H1 (cell line): Measurements from ENCODE around the gene PCDHGA11. TPM values are rescaled to one million over a fixed set of nuclear protein-coding genes. Genes with fewer than 3 reads are reported as not detected.

ENCODE experiments used
- CTCF ChIA-PET: fragments of 300-600 bp; sonication (Branson Sonifier 250); formaldehyde crosslinking; loops from one replicate; lab custom pipeline; 2021; ENCODE audit not compliant: partially characterized antibody; lab: Charles Lee
- POLR2A ChIA-PET: fragments of 300-600 bp; sonication (Branson Sonifier 250); formaldehyde crosslinking; loops from one replicate; lab custom pipeline; 2021; ENCODE audit warnings: inconsistent platforms; ENCODE audit not compliant: partially characterized antibody; lab: Charles Lee
- DNase-seq, 2 experiments: peaks; one replicate each; pipeline versions ENCODE4 v3.0.0 to v3.0.0-alpha.2; 2010 to 2022; ENCODE audit warnings: low spot score in 2 of 2, low read depth in 1 of 2, mixed read lengths in 1 of 2
- FAIRE-seq: peaks from 2 replicates; lab custom pipeline; 2011; peaks lifted over from hg19 to GRCh38; lab: Jason Lieb, UNC
- H2AFZ ChIP-seq: 2 replicates; pipeline ENCODE4 v1.8.1; 2012; ENCODE audit warnings: low read length, inconsistent platforms
- H2AK5ac ChIP-seq: 2 replicates; pipeline ENCODE4 v1.6.1; 2013; ENCODE audit warnings: low read depth, low read length
- H2BK120ac ChIP-seq: replicated peaks from 2 replicates; pipeline ENCODE3; 2013; ENCODE audit warnings: low read depth, low read length, inconsistent platforms
- H2BK12ac ChIP-seq: 2 replicates; pipeline ENCODE4 v1.6.1; 2013; ENCODE audit warnings: low read depth, low read length
- H2BK15ac ChIP-seq: 2 replicates; pipeline ENCODE4 v1.6.1; 2013; ENCODE audit warnings: low read length
- H2BK20ac ChIP-seq: 2 replicates; pipeline ENCODE4 v1.6.1; 2013; ENCODE audit warnings: low read length
- H2BK5ac ChIP-seq: 2 replicates; pipeline ENCODE4 v1.6.1; 2013; ENCODE audit warnings: low read depth, low read length
- H3K14ac ChIP-seq: 2 replicates; pipeline ENCODE4 v1.6.1; 2013; ENCODE audit warnings: inconsistent platforms; ENCODE audit not compliant: insufficient read length
- H3K18ac ChIP-seq: 2 replicates; pipeline ENCODE4 v1.6.1; 2013; ENCODE audit warnings: low read length; ENCODE audit errors: extremely low read depth
- H3K23ac ChIP-seq: 2 replicates; pipeline ENCODE4 v1.6.1; 2013; ENCODE audit warnings: inconsistent platforms; ENCODE audit not compliant: insufficient read length
- H3K23me2 ChIP-seq: 2 replicates; pipeline ENCODE4 v1.6.1; 2013; ENCODE audit warnings: low read depth, low read length
- H3K27ac ChIP-seq: 2 replicates; pipeline ENCODE4 v1.6.1; 2011; ENCODE audit warnings: low read depth, low read length, inconsistent platforms
- H3K27me3 ChIP-seq, 4 experiments: replicated peaks in 1 of 4; 1 replicate in 1 of 4; 2 replicates in 3 of 4; pipeline versions ENCODE4 v1.6.1 to v1.8.1; 2011 to 2013; ENCODE audit warnings: low read length in 3 of 4, mild to moderate bottlenecking in 3 of 4, inconsistent platforms in 2 of 4, mixed read lengths in 2 of 4, moderate library complexity in 1 of 4; ENCODE audit not compliant: control insufficient read depth in 3 of 4, insufficient read depth in 3 of 4; ENCODE audit errors: extremely low read depth in 1 of 4
- H3K36me3 ChIP-seq, 4 experiments: 2 replicates each; pipeline versions ENCODE4 v1.6.1 to v1.8.1; 2011 to 2013; ENCODE audit warnings: mild to moderate bottlenecking in 4 of 4, low read length in 3 of 4, moderate library complexity in 2 of 4, control low read depth in 1 of 4, inconsistent platforms in 1 of 4; ENCODE audit not compliant: insufficient read depth in 4 of 4, control insufficient read depth in 2 of 4
- H3K4ac ChIP-seq: replicated peaks from 2 replicates; pipeline ENCODE3; 2013; ENCODE audit warnings: low read length, low read depth, mixed read lengths, inconsistent platforms; ENCODE audit not compliant: insufficient read length
- H3K4me1 ChIP-seq, 4 experiments: replicated peaks in 1 of 4; 1 replicate in 1 of 4; 2 replicates in 3 of 4; pipeline versions ENCODE4 v1.6.1 to v1.8.1; 2011 to 2013; ENCODE audit warnings: low read length in 3 of 4, inconsistent platforms in 2 of 4, mixed read lengths in 1 of 4; ENCODE audit not compliant: insufficient read depth in 4 of 4, control insufficient read depth in 3 of 4
- H3K4me2 ChIP-seq, 2 experiments: 2 replicates each; pipeline versions ENCODE4 v1.6.1 to v1.8.1; 2011 to 2013; ENCODE audit warnings: low read depth in 2 of 2, low read length in 2 of 2, control low read depth in 1 of 2, inconsistent platforms in 1 of 2, mild to moderate bottlenecking in 1 of 2; ENCODE audit not compliant: insufficient read depth in 1 of 2
- H3K4me3 ChIP-seq, 4 experiments: fragments of 200-600, 300-600 bp in 1 of 4; sonication (generic), shearing (Covaris generic), sonication (Bioruptor Twin) in 1 of 4; 2 replicates each; pipeline versions ENCODE4 v1.5.1 to v1.8.1; 2011 to 2016; ENCODE audit warnings: low read length in 4 of 4, low read depth in 3 of 4, control low read depth in 2 of 4, inconsistent platforms in 2 of 4, mild to moderate bottlenecking in 2 of 4, mixed read lengths in 1 of 4, moderate library complexity in 1 of 4; ENCODE audit not compliant: insufficient read depth in 2 of 4; ENCODE audit errors: extremely low read depth in 1 of 4
- H3K56ac ChIP-seq: replicated peaks from 2 replicates; pipeline ENCODE3; 2013; ENCODE audit warnings: low read depth, mild to moderate bottlenecking, mixed read lengths, low read length, inconsistent platforms; ENCODE audit not compliant: insufficient read length
- H3K79me1 ChIP-seq: 2 replicates; pipeline ENCODE4 v1.6.1; 2013; ENCODE audit warnings: low read depth, low read length, control low read depth
- H3K79me2 ChIP-seq, 2 experiments: 2 replicates each; pipeline versions ENCODE4 v1.6.1 to v1.8.1; 2012 to 2013; ENCODE audit warnings: low read length in 2 of 2, mild to moderate bottlenecking in 2 of 2, inconsistent platforms in 1 of 2; ENCODE audit not compliant: insufficient read depth in 2 of 2, control insufficient read depth in 1 of 2
- H3K9ac ChIP-seq, 4 experiments: replicated peaks in 1 of 4; 1 replicate in 1 of 4; 2 replicates in 3 of 4; pipeline versions ENCODE4 v1.6.1 to v1.8.1; 2011 to 2013; ENCODE audit warnings: low read depth in 3 of 4, low read length in 3 of 4, control low read depth in 2 of 4, mild to moderate bottlenecking in 2 of 4, moderate library complexity in 2 of 4, inconsistent platforms in 1 of 4; ENCODE audit errors: extremely low read depth in 1 of 4
- H3K9me3 ChIP-seq, 2 experiments: 2 replicates each; pipeline versions ENCODE4 v1.6.1 to v1.8.1; 2012 to 2013; ENCODE audit warnings: mild to moderate bottlenecking in 2 of 2, moderate library complexity in 2 of 2, control low read depth in 1 of 2, inconsistent platforms in 1 of 2, low read depth in 1 of 2, low read length in 1 of 2, mixed read lengths in 1 of 2; ENCODE audit not compliant: insufficient read depth in 2 of 2
- H4K20me1 ChIP-seq, 2 experiments: replicated peaks in 1 of 2; 2 replicates each; pipeline versions ENCODE3 to v1.8.1; 2011 to 2013; ENCODE audit warnings: inconsistent platforms in 2 of 2, low read length in 2 of 2, mild to moderate bottlenecking in 1 of 2; ENCODE audit not compliant: insufficient read depth in 2 of 2, control insufficient read depth in 1 of 2
- H4K5ac ChIP-seq: 2 replicates; pipeline ENCODE4 v1.6.1; 2013; ENCODE audit warnings: low read length, low read depth, mixed read lengths, inconsistent platforms; ENCODE audit not compliant: insufficient read length
- H4K8ac ChIP-seq: 2 replicates; pipeline ENCODE4 v1.8.0; 2013; ENCODE audit warnings: mild to moderate bottlenecking, moderate library complexity, low read length, inconsistent platforms; ENCODE audit not compliant: insufficient read depth; ENCODE audit errors: extremely low read depth
- H4K91ac ChIP-seq: replicated peaks from 2 replicates; pipeline ENCODE3; 2013; ENCODE audit warnings: low read length, mixed read lengths, inconsistent platforms; ENCODE audit not compliant: insufficient read length
- RAD21 ChIP-seq, 2 experiments: IDR thresholded peaks in 1 of 2; conservative IDR thresholded peaks in 1 of 2; 2 replicates each; pipeline ENCODE4 v1.6.1; 2011; ENCODE audit warnings: low read depth in 2 of 2, low read length in 2 of 2, improper control_type of control experiment in 1 of 2, inconsistent platforms in 1 of 2, mild to moderate bottlenecking in 1 of 2, moderate library complexity in 1 of 2
- USF2 ChIP-seq: IDR thresholded peaks from 2 replicates; pipeline ENCODE4 v1.6.1; 2011; ENCODE audit warnings: low read length, improper control_type of control experiment
- WGBS, 2 experiments: shearing (Covaris generic) in 1 of 2; methylation state at CpG; one replicate each; pipeline versions ENCODE4 v1.1.6 to v1.1.7; 2013 to 2015; ENCODE audit warnings: low lambda C conversion rate in 2 of 2, mixed read lengths in 2 of 2, inconsistent platforms in 1 of 2, low coverage in 1 of 2, missing lambda C conversion rate in 1 of 2; ENCODE audit not compliant: insufficient replicate concordance in 2 of 2, insufficient coverage in 1 of 2, insufficient read length in 1 of 2; ENCODE audit errors: extremely low coverage in 1 of 2, missing lambda C conversion rate in 1 of 2; 5-methylcytosine and 5-hydroxymethylcytosine counted together
- polyA plus RNA-seq, 7 experiments: library from polyadenylated mRNA; depleted of rRNA in 3 of 7; stranded (reverse) in 5 of 7; unstranded in 2 of 7; fragments of >200 nt in 5 of 7; fragments of 200-250 nt in 2 of 7; gene quantifications; 1 replicate in 5 of 7; 2 replicates in 1 of 7; 4 replicates in 1 of 7; pipeline versions ENCODE4 v1.2.1 to v1.2.3, GENCODE V29; 2011 to 2013; ENCODE audit warnings: missing spikeins in 2 of 7, mixed read lengths in 2 of 7
- total RNA-seq: library from RNA; stranded (reverse); fragmentation: NEBNext Ultra II Directional; extraction: Animal tissue kit (Norgen Biotek cat#: 25700); gene quantifications from 2 replicates; pipeline ENCODE4 v1.2.1, GENCODE V29; 2021

PCDHGA11 gene
- total and polyA plus RNA-seq, 2 of the 8 experiments (the other 6 are each of a cell fraction or from before 2014, with no cell fraction given) = 2.2 to 8.2 TPM

- H2AK5ac ChIP-seq = no peak within 1 kb of the TSS
- H3K27me3 ChIP-seq = no peaks in the 10 kb centered on the region
- no peak for DNase-seq
- H3K23me2 ChIP-seq = no peaks in the 10 kb centered on the region
- ChIA-PET CTCF (interaction anchor here (0.8 to 2.9 kb wide), 14 partner anchors 9 to 184 kb away, joined by 3 to 11 read pairs (median 4); partner anchors contain the start of genes PCDHGA10, PCDHGA5, PCDHGB2 and PCDHGB4), POLR2A (interaction anchor here (1.3 kb wide), 1 partner anchor 17 kb away, joined by 3 read pairs; no protein-coding TSS in a partner anchor)
- H3K4me1 ChIP-seq = no peaks in the 10 kb centered on the region
- H3K27ac ChIP-seq = no peak within 1 kb of the TSS
- H3K23ac ChIP-seq = no peak within 1 kb of the TSS
- no peak within 1 kb of the TSS for H3K18ac ChIP-seq
- H4K5ac ChIP-seq = no peak within 1 kb of the TSS
- H4K8ac ChIP-seq = no peak within 1 kb of the TSS
- H4K20me1 ChIP-seq = no peaks in the 10 kb centered on the region
- no peak within 1 kb of the TSS for H2BK120ac ChIP-seq
- WGBS, 2 experiments = 96% methylated on average over 27 of the region's 27 CpGs; no CpG with 5 or more reads in 1 of the 2 experiments
- no peak for FAIRE-seq
- no peaks in the 10 kb centered on the region for H3K79me2 ChIP-seq
- no peak within 1 kb of the TSS for H2BK20ac ChIP-seq
- no peak within 1 kb of the TSS for H4K91ac ChIP-seq
- no peak within 1 kb of the TSS for H2BK5ac ChIP-seq
- no peak within 1 kb of the TSS for H3K56ac ChIP-seq
- peaks cover 36 to 51% of the 10 kb centered on the region in 2 experiments; a peak in 3 of 4 replicates for H3K9me3 ChIP-seq
- H2AFZ ChIP-seq = no peak within 1 kb of the TSS
- no peak within 1 kb of the TSS for H3K4ac ChIP-seq
- H3K9ac ChIP-seq = no peak within 1 kb of the TSS
- H3K14ac ChIP-seq = no peak within 1 kb of the TSS
- peaks cover 0 to 3% (median 0%) of the 10 kb centered on the region in 4 experiments; a peak in 2 of 8 replicates for H3K36me3 ChIP-seq
- H2BK12ac ChIP-seq = no peak within 1 kb of the TSS
- H3K4me2 ChIP-seq = no peak within 1 kb of the TSS
- TF ChIP-seq RAD21 (IDR thresholded peaks at IDR 0.05 in 1 of 2, conservative IDR thresholded peaks at IDR 0.05 in 1 of 2; ENCODE audit: low read depth in 2 of 2, low read length in 2 of 2) (0 out of 4 replicates have a peak, but pooled peaks of 1 of the 2 experiments have one; percentile 9), USF2 (no peak)
- no peaks in the 10 kb centered on the region for H3K79me1 ChIP-seq
- no peak within 1 kb of the TSS for H2BK15ac ChIP-seq
- H3K4me3 ChIP-seq = no peak within 1 kb of the TSS
These were observed 47.1 kb upstream of the PCDHGA11 start, which contains the start of gene PCDHGA6 for GRCh38 chr5:141373673-141374317. Gene PCDHGA6 (plus strand): TSS chr5:141373891. CDS start chr5:141374084, 193 bp downstream.
